Measurements from ENCODE around the gene GPRIN1.
"Not testable (repeated sequence)": the region's sequence is repeated elsewhere in the genome, so short reads cannot be mapped to it uniquely, and the experiment has no call there.

Gene GPRIN1

GRCh38 chr5:176595386-176595943, 14.5 kb downstream of the GPRIN1 start:
- DNase-seq: no peak

GRCh38 chr5:176594554-176594953, 15.4 kb downstream of the GPRIN1 start:
- DNase-seq: no peak

- no peak for DNase-seq
These were observed 16.6 kb downstream of the GPRIN1 start for GRCh38 chr5:176593273-176593869.

GRCh38 chr5:176592573-176592972, 17.4 kb downstream of the GPRIN1 start:
- DNase-seq: no peak

- DNase-seq: not testable (repeated sequence)
These were observed 18.3 kb downstream of the GPRIN1 start for GRCh38 chr5:176591667-176592066.

- no peak for DNase-seq
These were observed 19.8 kb downstream of the GPRIN1 start for GRCh38 chr5:176590035-176590717.

- DNase-seq: no peak
These were observed 20.8 kb downstream of the GPRIN1 start for GRCh38 chr5:176589039-176589769.

- no peak for DNase-seq
These were observed 21.7 kb downstream of the GPRIN1 start for GRCh38 chr5:176588297-176588696.

GRCh38 chr5:176587398-176587797, 22.6 kb downstream of the GPRIN1 start:
- no peak for DNase-seq

- no peak for DNase-seq
These were observed 26.9 kb downstream of the GPRIN1 start for GRCh38 chr5:176583076-176583475.

GRCh38 chr5:176581361-176581760, 28.6 kb downstream of the GPRIN1 start:
- DNase-seq: no peak

GRCh38 chr5:176579323-176579722, 30.6 kb downstream of the GPRIN1 start:
- DNase-seq: no peak

- DNase-seq: no peak
These were observed 31.6 kb downstream of the GPRIN1 start for GRCh38 chr5:176578391-176578808.

GRCh38 chr5:176577312-176578176, 32.4 kb downstream of the GPRIN1 start:
- DNase-seq: no peak

GRCh38 chr5:176575488-176576422, 34.2 kb downstream of the GPRIN1 start:
- no peak for DNase-seq

- DNase-seq: no peak
These were observed 34.9 kb downstream of the GPRIN1 start for GRCh38 chr5:176575066-176575465.

GRCh38 chr5:176574297-176574591, 35.7 kb downstream of the GPRIN1 start:
- no peak for DNase-seq

- no peak for DNase-seq
These were observed 36.2 kb downstream of the GPRIN1 start for GRCh38 chr5:176573564-176574296.

GRCh38 chr5:176570044-176570443, 39.9 kb downstream of the GPRIN1 start:
- no peak for DNase-seq

- no peak for DNase-seq
These were observed 41.3 kb downstream of the GPRIN1 start for GRCh38 chr5:176568657-176569056.

GRCh38 chr5:176565760-176566288, 44.1 kb downstream of the GPRIN1 start:
- DNase-seq: no peak

Measured in NCI-H1417 treated with DMSO at 0.1 percent for 48 hours (cell line).